HG03439 (cell line): ENCODE results near the gene MAPK8.

ENCODE experiments used
- ATAC-seq: cut with Tn5 transposase; IDR thresholded peaks from one replicate; pipeline ENCODE4 v1.9.1; 2021; ENCODE audit warnings: mild to moderate bottlenecking, moderate library complexity; ENCODE audit not compliant: unreplicated experiment

MAPK8 gene

DNA sequence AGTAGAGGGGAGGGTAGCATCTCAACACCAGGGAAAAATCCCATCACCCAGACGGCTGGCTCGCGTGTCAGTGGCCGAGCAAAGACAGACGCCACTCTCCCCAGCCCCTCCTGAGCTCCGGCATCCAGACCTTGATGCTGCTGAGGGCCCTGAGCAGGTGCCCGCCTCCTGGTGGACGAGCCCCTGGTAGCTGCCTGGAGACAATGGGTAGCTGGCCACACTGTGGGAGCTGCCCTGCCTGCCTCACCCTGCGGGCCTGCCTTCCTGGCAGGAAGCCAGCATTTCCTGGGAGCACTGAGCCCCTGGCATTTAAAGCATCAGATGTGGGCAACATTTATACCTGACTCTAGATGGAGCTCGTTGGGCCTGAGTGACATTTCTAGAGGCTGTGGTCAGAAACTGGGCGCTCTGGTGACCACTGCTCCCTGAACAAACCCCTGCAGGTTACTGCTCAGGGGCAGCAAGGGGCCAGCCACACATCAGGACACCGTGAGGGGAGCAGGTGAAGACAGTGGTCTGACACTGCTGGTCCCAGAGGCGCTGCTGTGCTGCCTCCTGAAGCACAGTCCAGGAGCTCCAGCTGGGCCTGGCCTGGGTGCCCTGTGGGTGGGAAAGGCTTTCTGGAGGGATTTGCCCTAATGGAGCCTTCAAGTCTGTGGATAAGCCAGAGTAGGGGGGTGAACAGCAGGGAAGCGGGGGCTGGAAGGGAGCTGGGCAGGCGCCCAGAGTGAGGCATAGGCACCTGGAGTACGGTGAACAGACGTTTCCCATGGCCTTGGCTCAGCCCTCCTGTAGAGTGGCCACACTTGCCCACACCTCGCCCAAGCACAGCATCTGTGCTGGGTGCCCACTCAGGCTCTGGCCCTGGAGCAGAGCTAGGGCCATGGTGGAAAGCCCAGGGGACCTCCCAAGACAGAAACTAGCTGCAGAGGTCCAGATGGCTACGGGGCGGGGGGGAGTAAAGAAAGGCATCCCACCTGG is 138.7 kb downstream of the MAPK8 start:
- no peak for ATAC-seq

DNA sequence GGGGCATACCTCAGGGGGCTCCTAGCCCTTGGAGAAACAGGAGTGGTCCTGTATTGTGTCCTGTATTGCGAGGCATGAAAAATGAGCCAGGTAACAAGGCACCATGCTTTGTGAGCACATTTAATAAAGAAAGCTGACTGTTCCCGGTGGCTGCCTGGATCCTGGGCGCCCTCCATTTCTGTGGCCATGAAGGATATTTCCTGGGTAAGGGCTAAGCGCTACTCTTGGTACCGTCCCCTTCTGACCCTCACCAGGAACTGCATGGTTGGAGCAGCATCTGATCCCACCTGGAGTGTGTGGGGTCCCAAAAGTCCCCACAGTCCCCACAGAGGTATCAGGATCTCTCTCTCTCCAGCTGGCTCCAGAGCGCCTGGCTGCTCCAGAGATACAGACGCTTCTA is 139.5 kb downstream of the MAPK8 start:
- no peak for ATAC-seq

DNA sequence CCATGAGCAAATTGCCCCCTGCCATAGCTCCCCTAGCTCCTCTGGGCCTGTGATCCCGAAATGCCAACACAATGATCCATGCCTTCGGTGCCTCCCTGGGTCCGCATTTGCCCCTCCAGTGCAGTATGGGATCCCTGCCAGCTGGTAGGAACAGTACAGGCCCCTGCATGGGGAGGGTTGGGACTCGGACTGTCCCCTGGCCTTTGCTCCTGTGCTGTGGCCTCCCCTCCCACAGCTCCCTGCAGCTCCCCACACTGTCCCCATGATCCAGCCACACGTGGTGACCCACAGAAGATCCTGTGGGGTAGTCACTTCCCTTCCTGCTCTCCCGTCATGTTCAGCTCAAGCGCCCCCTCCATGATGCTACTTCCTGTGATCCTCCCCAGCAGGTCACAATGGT is 140.3 kb downstream of the MAPK8 start:
- no peak for ATAC-seq

DNA sequence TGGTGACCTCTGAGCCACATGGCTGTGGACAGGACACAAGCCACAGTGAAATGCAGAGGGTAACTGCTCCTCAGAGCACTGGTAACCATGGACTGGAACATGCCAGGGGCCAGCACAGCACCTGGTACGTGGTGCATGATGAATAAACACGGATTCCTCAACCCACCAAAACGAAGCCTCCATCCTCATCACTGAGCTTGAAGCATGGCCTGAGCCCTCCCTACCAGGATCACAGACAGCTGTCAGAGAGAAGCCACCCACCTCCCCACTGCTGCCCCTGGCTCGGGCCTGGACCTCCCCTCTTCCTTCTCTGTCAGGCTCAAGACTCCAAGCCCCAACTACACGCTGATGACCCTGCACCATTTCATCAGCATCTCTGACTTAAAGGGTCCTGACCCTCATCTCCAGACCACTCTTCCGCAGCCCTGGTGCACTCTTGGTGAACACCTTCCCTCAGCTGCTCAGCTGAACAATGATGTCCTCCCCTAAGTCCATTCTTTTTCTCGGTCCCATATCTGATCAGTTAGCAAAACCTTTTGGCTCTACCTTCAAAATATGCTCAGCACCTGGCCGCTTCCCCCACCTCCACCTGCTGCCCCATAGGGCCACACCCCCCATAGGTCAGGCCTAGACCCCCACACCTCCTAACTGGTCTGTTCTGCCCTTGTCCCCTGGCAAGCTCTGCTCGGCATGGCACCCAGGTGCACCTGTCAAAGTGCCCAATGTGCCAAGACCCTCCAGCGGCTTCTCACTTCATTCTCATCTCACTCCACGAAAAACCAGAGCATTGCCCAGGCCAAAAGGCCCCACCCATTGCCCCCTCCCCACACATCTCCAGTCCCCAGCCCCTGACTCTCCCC is 141.1 kb downstream of the MAPK8 start:
- no peak for ATAC-seq

DNA sequence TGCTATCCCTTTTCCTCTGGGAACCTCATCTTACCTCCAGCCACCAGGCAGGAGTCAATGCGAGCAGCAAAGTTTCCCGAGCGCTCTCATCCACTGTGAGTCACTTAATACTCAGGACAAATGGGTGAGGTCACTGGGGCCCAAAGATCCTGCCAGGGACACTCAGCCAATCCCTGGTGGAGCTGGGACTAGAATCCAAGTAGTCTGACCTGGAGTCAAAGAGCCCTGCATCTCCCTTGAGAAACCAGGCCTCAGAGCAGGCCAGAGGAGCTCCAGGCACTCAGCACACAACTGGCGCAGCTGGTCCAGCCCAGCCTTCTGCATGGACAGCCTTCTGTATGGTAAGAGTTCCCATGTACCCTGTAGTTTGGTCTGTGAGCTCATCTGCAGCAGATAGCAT is 142.3 kb downstream of the MAPK8 start:
- no peak for ATAC-seq

DNA sequence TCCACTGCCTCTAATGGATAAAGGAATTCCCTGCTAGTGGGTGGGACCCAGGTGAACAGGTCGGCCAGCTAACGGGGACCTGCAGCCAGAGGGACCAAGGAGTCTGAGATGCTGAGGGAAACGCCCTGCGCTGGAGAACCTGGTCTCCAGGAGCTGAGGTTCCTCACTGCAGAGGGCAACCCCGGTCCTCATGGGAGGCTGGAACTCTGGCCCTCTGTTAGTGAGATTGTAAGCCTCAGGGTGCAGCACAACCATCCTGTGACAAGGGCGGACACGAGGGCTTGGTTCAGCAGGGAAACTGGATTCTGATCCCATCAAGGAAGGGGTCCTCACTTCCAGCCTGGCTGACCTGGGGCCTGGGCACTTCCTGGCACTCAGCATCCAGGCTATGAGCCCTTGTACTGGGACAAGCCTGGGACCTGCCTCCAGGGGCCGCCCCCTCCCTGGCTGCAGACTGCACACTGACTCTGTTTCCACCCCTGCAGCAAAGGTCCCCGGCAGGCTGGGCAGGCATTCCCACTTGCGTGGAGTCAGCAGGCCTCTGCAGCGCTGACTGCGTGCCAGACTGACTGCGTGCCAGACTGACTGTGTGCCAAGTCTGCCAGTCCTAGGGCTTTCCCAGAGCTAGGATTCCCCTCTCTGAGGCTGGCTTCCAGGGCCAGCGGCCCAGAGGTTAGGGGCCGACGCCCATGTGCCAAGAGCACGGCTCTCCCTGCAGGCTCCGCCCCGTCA is 143.2 kb downstream of the MAPK8 start:
- no peak for ATAC-seq

DNA sequence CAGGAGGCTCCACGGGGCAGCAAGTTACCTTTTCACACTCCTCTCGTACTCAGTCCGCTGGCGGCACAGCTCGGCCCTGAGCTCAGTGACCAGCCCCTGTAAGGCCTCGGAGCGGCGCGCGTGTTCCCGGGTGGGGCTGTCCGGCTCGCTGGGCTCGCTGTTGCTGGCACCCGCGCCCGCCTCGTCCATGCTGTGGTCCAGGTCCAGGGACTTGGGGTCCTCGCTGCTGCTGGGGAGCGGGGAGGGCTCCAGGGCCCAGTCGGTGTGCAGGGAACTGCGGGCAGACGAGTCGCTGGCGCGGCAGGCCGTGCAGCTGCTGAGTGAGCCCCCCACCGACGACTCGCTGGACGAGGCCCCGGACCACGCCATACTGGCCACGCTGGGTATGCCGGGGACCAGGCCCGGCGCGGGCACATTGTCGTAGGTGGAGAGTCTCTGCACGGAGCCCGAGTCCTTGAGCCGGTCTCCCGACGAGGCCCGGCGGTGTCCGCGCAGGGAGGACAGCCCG is 143.8 kb downstream of the MAPK8 start:
- ATAC-seq = no peak

DNA sequence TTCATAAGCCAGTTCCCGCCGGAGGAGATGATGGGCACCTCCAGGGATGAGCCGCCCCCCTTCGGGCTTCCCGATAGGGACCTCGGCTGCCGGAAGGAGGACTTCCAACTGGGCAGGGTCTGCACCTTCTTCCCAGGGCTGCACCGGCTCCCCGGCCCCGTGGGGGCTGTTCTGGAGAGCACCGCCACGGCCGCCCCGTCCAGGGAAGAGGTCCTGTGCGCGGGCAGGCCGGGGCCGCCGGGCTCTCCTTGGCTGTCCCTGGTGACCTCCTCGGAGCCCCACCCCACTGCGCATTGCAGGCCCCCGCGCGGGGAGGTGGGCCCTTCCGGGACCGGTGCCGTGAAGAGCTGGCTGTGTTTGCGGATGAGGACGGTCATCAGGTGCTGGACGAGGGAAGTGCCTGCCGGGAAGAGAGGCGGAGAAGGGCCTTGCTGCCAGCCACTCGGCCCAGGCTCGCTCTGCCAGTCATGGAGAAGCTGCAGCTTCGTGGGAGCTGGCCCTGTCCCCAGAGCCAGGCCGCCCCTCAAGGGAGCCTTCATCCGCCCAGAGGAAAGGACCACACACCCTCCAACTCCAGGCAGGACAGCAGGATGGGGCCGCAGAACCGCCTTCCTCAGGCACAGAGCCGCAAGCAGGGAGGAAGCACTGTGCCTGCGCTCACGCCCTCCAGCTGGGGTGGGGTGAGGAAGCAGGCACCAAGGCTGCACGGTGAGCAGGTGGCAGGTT is 144.4 kb downstream of the MAPK8 start:
- no peak for ATAC-seq

DNA sequence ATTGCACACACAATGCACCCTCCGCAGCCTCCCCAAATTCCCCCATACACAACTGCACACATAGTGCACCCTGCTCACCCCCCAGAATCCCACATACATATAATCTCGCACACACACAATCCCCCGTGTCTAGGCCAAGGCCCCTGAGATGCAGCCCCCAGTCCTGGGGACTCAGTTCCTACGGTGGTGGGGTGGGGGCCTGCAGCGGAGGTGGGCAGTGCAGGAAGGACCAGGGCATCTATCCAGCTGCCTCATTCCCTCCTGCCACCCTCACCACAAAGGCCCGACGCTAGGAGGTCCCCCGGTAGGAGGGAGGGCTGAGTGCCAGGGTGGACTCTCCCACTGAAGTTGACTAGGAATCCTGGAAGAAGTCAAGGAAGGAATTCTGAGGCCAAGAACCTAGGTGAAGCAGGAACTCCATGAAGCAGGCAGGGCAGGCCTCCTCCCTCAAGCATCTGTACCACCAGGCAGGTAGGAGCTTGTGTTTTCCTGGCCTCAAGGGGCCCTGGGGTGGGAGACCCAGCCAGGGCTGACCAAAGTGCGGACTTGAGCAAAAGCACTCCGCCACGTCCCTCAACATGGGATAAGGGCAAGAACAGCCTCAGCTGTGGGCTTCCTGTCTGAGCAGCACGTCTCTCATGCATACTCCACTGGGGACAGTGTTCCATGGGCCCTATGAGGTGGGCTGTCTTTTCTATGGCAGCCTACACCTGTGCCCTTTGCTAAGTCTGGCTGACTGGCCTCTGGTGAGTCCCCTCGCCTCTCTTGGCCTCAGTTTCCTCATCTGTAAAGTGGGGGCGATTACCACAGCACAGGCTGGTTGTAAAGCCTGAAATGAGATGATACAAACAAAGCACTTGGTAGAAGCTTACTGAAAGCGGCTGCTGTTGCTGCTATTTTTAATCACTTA is 145.7 kb downstream of the MAPK8 start:
- no peak for ATAC-seq

DNA sequence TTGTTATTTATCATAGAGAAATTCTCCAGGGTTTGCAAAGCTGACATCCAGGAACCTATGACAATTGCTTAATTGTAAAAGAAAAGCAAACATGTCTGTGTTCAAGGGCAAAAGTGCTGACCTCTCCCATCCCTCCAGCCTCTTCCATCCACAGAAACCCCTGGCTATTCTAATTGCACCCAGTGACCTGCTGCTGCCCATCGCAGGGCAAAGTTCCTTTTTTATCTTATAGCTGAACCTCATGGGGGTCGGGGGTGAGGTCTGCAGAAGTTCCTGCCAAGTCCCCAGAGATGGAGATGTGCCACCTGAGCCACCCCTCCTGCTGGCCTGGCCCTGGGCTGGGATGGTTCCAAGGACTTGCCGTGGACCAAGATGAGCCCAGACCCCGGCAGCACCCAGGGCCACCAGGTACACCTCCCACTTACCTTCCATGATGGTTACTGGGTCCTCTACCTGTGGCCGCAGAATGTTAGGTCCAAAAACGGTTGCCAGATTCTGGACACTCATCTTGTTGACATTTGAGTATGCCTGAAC is 146.5 kb downstream of the MAPK8 start:
- no peak for ATAC-seq

DNA sequence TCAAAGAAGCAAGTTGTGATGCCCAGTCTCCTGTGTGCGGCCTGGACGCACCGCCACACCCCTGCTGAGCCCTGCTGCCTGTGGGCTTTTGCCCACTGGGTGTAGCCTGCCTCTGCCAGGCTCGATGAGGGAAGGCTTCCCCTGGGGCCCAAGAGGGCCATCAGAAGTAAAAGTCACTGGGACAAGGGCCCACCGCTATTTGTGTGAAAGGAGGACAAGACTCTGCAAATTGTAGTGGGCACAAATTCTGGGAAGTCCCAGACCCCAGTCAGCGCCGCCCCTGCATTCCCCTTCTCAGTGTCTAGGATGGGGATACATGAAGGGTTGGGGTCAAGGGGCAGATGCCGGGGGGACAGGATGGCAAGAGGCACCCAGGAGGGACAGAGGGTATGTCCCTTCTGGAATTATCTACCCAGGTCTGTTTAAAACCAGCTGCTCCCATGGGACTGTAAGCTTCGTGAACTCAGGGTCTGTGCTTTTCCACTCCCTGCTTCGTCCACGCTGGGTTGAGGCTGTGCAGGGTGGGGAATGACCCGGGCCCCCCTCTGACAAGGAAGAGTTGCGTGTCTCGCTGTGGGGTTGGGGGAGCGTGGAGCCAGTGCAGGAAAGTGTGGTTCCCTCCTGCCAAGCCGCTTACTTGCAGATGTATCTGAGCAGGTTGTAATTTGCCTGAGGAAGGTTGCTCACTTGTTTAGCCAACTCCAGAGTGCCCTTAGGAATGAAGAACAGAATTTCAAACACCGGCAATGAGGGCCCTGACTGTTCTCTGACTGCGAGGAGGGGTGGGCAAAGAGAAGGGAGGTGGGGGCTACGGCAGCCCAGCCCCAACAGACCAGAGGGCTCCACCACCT is 147.2 kb downstream of the MAPK8 start:
- ATAC-seq = no peak

DNA sequence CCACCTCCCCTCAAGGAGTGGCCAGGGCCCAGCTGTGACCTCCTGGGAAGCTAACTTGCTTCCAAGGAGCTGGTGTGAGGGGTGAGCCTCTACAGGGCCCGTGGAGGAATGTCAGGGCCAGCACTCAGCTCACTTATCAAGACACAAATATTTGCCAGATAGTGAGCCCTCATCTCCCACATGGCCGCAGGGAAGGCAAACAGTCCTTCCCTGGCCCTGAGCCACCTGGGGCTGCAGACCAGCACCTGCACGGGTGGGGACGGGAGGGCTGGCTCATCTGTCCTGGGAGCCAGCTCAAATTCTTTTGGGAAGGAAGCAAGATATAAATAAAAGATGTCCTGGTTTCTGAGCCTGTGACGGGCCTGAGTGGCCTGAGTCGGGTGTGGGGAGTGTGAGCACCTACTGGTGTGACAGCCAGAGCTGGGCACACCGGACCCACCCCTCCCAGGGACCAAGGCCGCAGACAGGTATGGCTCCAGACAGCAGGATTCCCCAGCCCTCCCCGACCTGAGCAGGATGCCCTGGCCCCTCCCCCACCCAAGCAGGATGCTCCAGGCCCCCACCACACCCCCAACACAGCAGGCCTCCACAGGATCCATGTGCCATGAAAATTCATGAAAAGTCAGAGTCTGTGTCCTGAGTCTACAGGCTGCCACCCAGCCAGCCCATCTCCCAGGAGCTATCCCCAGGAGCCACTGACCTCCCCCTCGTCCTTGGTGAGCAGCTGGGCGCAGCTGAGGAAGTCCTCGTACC is 148.0 kb downstream of the MAPK8 start:
- no peak for ATAC-seq

DNA sequence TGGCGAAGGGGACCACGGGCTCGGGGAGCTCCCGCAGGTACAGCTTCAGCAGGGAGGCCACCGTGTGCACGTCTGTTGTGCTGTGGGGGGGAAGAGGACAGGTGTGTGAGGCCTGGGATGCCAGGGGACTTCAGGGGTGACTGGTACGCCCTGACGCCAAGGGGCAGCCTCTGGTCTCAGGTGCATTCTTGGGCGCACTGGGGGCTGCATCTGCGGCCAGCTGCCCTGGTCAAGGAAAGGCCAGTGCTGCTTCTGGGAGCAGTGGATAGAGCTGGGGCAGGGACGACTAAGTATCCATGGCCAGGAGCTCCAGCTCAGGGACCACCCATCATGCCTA is 148.5 kb downstream of the MAPK8 start:
- no peak for ATAC-seq

DNA sequence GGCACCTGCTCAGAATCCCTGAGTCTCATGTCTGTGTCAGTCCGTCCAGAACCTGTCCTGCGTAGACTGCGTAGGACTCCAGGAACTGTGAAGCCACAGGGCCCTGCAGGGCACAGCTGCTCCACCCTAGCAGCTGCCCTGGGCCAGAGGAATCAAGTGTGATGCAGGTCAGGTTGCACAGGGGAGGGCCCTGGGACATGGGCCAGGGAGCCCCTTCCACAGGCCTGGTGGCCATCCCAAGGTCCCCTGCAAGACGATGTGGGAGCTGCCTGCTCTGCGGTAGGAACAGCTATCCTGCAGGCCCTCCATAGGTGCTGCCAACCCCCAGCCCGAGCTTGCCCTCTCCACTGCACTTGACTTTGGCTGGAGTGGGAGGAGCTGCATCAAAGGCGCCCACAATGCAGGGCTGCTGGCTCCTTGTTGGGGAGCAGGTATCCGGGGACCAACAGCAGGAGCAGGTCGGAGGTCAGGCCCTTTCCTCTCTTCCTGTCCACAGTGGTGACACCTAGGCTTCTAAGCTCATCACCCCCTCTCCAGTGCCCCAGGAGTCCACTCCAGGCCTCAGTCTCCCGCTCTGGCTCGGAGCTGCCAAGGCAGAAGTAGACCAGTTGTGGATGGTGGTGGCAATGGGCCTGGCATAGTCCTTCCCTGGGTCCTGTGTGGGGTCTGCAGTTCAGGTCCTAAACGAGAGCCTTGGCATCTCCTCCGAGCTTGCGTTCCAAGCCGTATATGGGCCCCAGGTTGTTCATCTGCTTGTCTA is 149.1 kb downstream of the MAPK8 start:
- ATAC-seq = no peak

DNA sequence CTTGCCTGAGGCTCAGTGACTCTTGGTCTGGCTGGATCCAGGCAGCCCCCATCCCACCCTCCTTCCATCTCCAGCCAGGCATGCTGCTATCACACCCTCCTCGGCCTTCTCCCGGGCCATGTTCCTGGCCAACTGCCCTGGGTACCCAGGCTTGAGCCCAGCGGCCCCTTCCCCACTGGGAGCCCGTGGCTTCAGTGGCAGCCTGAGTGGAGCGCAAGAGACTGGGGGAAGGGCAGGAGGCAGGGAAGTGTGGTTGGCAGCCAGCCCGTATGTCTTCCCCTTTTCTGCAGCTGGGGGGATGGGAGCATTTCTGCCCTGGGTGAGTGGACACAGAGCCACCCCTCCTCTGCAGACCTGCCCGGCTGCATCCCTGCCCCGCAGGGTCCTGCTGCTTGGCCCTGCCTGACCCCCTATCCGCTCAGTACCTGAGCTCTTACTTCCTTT is 149.9 kb downstream of the MAPK8 start:
- no peak for ATAC-seq
